ENCODE data around the gene PHKB.
A peak's percentile ranks its signal among the peaks of the same experiment; 100 is the strongest.
"Not testable (repeated sequence)": the region's sequence is repeated elsewhere in the genome, so short reads cannot be mapped to it uniquely, and the experiment has no call there.

Gene PHKB

DNA sequence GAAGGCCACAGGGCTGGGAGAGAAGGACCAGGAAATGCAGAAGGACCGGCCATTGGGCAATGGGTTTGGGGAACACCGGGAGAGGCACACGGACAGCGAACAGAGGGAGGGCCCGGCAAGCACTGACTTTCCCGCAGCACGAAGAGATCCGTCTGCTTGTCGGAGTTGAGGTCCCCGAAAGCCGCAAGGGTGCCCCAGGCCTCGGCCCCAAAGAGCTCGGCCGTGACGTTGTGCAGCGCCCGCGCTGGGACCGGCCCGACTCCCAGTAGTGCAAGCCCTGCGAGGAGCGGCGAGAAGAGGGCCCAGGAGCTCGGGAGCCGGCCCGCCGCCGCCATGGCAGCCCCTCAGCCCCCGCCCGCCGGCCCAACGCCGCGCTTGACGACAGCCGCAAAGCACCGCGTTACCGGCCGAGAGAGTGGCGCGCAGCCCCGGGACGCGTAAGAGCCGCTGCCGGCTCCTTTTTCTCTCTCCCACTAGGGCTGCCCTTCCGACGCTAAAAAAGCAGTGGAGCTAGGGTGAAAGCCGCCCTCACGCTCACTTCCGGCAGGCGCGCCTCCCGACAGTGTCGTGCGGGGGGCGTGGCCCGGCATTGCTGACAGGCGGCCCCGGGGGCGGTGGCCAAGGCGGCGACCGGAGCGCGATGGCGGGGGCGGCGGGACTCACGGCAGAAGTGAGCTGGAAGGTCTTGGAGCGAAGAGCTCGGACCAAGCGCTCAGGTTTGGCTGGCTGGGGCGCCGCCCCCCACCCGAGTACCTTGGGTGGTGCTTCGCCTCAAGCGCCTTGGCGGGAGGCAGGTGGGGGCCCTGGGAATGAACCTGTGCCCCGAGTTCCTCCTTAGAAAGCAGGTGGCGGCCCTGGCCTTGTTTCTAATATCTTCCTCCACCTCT, at the start of gene PHKB, which contains the start of gene ITFG1:
PHKB (plus strand) TSS at position 621 of the 887 bp plus-strand sequence; CDS start at position 641, 20 bp downstream.
ITFG1 (minus strand) TSS at position 353 of the 887 bp plus-strand sequence; CDS start at position 335, 18 bp downstream.
- DNase-seq, result peak; percentile 93

DNA sequence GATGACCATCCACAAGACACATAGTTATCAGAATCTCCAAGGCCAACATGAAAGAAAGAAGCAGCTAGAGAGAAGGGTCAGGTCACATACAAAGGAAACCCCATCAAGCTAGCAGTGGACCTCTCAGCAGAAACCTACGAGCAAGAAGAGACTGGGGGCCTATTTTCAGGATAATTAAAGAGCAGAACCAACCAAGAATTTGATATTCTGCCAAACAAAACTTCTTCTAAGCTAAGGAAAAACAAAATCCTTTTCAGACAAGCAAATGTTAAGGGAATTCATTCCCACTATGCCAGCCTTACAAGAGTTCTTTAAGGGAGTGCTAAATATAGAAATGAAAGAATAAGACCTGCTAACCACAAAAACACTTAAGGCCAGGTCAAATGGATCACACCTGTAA, 48.1 kb upstream of the PHKB start:
- DNase-seq, result no peak

DNA sequence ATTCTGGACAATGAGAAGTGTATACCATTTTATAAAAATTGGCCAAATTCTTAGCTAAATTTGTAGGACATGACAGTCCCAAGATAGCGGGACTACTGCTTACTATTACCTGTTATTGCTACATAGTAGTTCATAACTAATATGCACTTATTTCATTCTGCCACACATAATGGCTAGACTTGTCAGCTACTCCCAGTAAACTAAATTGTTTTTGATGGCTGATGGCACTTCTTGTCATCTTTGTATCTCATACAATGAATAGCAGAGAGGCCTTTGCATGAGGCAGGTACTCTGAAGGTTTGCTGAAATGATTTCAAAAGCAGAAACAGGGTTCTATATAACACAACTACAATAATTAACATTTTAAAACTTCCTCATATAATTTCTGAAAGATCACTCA, 44.3 kb upstream of the PHKB start:
- no peak for DNase-seq

DNA sequence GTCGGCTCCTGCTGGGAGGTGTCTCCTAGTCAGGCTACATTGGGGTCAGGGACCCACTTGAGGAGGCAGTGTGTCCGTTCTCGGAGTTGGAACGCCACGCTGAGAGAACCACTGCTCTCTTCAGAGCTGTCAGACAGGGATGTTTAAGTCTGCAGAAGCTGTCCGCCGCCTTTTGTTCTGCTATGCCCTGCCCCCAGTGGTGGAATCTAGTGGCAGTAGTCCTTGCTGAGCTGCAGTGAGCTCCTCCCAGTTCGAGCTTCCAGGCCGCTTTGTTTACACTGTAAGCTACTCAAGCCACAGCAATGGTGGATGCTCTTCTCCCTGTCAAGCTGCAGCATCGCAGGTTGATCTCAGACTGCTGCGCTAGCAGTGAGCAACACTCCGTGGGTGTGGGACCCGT, 36.3 kb upstream of the PHKB start:
- no peak for DNase-seq

DNA sequence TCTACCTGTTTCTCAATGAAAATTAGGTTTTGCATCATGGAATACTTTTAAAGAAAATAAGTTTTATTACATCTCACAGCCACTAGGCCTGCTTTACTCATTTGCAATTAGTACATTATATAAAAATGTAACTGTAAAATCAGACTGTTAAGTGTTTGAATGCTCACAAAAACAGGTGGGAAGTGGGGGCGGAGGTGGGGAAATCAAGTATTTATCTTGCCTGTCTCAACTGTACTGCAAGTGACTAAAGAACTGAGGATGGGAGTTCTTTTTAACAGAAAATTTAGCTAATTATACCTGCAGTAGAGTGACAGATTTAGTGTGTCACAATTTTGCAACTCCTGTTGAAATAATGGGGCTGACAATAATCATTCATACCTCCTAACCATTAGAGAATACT, 34.3 kb upstream of the PHKB start:
- DNase-seq, result no peak

DNA sequence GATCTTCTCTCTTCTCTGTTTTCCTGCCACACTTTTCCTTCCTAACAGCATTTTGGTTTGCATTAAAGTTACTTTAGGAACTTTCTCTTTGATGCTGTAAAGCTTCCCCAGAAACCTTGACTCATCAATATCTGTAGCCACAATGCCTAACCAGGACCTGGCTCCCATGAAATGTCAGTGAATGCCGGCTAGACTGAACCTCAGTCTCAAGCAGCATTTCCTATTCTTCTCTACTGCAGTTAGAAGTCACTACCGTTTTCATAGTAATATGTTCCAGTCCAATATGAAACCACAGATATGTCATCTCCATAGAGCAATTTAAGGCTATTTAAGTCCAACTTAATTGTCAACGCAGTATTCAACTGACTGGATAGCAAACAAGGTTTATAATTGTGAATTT, 29.2 kb upstream of the PHKB start:
- DNase-seq, result no peak

DNA sequence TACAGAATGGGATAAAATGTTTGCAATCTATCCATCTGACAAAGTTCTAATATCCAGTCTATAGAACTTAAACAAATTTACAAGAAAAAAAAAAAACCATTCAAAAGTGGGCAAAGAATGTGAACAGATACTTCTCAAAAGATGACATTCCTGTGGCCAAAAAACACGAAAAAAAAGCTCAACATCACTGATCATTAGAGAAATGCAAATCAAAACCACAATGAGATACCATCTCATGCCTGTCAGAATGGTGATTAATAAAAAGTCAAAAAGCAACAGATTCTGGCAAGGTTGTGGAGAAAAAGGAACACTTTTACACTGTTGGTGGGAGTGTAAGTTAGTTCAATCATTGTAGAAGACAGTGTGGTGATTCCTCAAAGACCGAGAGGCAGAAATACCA, 26.9 kb upstream of the PHKB start:
- not testable (repeated sequence) for DNase-seq

DNA sequence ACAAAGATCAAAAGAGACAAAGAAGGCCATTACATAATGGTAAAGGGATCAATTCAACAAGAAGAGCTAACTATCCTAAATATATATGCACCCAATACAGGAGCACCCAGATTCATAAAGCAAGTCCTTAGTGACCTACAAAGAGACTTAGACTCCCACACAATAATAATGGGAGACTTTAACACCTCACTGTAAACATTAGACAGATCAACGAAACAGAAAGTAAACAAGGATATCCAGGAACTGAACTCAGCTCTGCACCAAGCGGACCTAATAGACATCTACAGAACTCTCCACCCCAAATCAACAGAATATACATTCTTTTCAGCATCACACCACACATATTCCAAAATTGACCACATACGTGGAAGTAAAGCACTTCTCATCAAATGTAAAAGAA, 21.1 kb upstream of the PHKB start:
- not testable (repeated sequence) for DNase-seq

DNA sequence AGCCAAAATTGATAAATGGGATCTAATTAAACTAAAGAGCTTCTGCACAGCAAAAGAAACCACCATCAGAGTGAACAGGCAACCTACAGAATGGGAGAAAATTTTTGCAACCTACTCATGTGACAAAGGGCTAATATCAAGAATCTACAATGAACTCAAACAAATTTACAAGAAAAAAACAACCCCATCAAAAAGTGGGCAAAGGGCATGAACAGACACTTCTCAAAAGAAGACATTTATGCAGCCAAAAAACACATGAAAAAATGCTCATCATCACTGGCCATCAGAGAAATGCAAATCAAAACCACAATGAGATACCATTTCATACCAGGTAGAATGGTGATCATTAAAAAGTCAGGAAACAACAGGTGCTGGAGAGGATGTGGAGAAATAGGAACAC, 18.2 kb upstream of the PHKB start:
- not testable (repeated sequence) for DNase-seq

DNA sequence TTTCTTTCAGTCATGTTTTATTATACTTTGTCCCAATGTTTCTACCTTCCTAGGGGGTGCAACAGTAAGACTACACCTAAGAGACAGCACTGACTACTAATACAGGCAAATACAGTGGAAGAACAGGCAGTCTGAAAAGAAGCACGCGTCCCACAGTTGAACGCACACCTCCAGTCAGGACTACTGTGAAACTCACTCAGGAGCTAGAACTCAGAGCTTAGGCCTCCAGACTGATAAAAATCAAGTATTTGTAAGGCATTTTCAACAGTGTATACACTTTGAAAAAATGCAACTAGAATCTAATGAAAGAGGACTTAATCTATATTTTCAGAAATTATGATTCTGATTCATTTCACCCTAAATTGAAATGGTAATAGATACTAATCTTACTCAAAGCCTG, 14.7 kb upstream of the PHKB start:
- no peak for DNase-seq

DNA sequence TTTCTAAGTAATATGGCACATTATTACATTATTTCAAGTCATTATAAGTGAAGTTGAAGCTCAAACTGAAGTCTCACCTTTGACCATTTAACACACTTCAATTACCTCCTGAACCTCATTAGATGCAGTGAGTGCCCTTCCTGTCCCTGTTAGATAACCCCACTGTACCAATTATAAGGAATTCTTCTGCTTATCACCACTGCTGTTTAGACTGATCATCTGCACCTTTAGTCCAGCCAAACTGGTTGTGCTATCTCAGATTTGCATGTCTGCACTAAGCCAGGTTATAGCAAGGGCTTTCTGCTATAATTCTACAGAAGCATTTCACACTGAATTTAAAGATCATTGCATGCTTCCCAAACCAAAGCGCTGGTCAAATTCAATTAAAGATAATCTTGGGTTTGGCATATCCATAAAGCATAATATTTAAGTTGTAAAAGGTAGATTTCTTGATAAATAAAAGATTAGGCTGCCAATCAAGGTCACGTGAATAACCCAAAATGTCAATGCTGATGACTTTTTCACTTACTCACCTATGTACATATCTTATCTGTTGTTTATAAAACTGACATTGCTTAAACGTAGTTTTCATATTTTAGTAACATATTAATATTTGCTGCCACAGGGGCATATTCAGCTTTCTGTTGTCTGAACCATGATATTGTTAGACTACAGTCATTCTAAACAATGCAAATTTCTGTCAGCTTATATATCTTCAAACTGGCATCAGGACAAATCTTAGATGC, 12.1 kb upstream of the PHKB start:
- no peak for DNase-seq

DNA sequence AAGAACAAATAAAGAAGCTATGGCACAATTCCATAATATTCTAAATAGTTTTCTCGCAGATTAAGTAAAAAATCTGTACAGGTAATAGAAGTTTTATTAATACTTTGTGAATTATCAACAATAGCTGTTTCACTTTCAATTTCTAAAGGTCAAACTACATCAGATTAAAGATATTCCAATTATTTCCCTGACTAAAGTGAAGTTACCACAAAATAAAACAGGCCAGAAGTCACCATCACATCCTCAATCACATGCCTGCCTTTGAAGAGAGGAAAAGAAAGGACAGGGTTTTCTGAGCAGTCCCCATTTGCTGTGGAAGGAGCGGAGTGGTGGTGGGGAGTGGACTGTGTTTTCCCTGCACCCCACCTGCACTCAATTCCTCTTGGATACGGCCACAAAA, 11.3 kb upstream of the PHKB start:
- DNase-seq, result no peak

DNA sequence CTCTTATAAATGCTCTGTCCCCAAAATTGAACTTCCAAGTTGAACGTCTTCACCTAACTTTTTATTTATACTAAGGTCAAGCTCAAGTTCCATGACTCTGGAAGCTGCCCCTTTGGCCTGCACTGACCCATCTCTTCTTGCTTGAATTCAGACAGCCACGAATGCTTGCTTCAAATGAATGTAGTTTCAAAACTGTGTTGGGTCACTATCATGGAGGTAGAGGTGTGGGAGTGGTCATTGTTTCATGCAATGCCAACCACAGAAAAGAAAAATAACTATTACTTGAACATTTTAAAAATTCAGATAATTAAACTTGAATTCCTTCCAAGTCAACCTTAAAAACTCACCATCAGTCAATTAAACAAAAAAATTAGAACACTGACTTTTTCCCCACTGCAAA, 2.8 kb upstream of the PHKB start:
- no peak for DNase-seq

DNA sequence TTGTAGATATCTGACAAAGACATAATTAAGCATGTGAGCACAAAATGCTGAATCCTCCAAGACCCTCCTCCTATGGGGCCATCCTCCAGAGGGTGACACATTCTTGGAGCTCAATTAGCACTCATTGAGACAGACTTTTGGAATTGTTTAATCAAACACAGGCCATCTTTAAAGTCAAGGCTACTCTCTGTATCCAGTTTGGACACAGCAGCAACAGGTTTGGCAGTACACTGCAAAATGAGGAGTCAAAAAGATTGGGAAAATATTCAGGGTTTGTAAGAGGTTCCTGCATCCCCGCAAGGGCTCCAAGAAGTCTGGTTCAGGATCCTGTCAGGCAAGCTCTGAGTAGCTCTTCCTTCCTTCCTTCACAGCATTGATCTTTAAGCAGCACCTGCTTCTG, 1.5 kb upstream of the PHKB start:
- no peak for DNase-seq

DNA sequence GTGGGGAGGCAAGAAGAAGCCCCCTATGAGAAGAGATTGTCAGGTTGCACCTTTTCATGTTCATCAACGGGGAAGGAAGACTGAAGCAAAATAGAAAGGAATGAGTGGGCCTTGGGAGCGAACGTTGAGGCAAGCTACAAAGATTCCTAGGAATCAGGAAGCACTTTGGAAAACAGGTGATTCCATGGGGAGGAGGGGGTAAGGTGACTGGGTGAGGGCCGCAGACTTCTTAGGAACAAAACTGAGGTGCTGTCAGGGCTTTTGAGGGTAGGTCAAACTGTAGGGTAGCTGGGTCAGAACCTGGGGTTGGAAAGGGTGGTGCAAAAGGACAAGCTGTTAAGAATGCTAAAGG, 796 bp upstream of the PHKB start:
- DNase-seq, result peak; percentile 20

DNA sequence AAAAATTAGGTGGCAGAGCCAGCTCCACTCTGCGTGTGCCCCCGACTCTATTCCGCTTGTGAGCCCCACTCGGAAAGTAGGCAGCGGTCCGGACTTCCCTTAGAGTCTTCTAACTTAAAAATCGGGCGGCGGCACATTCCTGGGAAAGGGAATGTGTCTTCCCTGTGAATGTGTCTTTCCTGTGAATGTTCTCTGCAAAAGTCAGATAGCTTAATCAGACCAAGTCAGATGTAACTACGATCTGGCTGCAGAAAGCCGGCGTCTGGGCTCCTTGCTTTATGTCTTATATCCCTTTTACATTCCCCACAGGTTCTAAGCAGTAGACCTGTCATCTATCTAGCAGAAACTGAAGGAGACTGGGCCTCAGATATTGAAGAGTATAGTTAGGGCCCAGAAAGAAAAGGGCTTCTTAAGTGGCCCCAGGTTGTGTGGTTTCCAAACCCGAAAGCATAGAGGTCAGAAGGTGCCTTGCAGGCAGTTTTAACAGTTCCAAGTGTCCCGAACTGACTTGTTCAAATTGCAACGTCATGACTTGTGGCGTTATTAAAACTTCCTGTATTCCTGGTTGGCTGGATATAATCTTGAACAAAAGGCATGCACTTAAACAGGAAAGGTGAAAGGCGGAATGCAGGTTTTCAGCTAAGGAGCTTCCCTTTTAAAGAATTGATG, 601 bp downstream of the PHKB start:
- peak; percentile 35 for DNase-seq

DNA sequence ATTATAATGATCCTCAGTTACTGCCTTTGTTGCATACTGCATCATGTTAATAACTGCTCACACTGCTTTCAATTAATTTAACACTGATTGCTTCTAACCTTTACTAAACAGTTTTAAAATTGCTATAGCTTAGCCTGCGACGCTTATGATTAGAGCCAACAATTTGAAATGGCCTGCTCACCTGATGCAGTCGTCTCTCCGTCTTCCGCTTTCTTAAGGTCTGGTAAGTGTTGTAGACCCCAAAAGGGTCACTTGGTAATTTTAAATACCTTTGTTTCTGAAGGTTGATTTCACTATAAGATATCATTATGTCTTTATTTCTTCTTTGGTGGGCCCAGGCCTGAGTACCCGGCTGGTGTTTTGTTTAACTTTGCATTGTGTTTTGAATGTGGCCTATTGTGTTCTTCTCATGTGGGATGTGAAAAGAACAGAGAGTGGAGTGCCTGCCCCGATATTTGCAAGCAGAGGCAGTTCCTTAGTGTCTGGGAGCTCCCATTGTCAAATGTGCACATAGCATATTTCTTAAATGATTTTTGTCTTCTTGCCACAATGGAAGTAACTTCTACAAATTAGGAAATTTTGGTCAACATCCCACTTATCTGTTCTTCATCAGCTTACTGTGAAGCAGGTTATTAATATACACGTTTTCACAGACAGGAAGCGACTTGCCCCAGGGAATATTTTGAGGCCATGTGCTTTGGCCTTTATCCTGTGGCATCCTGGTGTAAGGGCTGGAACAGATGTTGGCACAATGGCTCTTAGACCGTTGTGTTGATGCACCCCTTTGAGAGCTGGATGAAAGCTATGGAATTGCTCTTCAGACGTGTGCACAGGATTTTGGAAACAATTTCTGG, 2.9 kb downstream of the PHKB start:
- DNase-seq, result no peak

DNA sequence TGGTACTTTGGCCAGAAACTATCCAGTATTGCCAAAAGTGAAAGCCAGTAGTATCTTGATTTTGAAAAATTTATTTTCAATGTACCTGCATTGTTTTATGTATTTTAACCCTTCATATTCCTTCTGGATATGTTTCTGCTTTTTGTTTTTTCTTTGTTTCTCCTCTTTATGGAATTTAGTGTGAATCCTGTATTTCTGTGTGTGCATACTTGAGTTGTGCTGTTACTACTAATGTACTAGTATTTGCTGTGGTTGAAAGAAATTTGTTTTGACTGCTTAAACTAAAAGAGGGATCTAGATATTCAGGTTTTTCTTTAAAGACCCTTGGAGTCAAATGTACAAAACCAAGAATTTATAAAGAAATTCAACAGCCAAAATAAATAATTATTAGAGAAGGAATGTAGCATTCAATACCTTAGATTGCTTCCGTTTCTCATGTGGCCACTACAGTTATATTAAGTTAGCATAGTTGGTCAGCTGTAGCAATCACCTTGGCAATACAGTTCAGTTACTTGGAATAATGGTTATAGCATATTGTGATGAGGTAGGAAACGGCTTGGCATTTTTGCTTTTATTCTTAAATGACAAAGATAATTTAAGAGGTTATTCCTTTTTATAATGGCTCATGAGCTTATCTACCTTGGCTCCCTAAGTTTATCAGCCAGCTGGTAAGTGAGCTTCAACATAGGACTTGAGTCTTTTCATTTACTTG, 4.9 kb downstream of the PHKB start:
- no peak for DNase-seq

DNA sequence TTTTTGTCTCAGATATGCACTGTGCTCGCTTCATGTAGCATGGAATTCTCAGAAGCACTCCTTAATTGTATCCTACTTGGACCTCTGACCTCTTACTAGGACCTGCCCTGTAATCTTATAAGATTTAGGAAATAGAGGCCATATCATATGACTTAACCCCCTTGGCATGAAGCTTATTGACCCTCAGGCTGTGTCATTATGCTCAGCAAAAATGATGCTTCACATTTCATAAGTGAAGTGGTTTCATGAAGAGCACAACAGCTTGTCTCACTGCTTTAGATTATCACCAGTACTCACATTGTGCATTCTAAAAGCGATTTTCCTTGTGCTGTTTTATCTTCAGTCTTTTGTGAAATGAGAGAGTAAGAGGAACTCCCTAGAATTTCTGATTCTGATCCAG, 6.4 kb downstream of the PHKB start:
- DNase-seq, result no peak

DNA sequence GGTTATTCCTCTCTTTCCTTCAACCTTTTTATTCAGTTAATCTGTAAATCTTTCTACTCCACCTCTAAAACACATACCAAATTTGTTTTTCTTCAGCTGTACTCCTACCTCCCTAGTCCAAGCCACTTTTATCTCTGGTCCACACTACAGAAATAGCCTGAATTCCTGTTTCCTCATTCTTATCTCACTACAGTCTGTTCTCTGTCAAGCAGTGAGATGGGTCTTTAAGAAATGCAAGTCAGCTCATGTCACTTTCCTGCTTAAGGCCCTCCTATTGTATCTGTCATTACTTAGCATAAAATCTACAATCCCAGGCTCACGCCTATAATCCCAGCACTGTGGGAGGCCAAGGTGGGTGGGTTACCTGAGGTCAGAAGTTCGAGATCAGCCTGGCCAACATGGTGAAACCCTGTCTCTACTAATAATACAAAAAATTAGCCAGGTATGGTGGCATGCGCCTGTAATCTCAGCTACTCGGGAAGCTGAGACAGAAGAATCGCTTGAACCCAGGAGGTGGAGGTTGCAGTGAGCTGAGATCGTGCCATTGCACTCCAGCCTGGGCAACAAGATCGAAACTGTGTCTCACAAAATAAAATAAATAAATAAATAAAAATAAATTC, 7.0 kb downstream of the PHKB start:
- not testable (repeated sequence) for DNase-seq

DNA sequence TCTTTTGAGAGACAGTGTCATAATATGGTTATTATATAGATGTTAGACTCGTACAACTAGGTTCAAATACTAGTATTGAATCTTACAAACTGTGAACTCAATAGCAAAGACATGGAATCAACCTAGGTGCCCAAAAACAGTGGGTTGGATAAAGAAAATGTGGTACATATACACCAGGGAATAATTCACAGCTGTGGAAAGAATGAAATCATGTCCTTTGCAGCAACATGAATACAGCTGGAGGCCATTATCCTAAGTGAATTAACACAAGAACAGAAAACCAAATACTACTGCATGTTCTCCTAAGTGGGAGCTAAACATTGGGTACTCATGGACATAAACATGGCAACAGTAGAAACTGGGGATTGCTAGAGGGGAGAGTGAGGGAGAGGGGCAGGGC, 8.1 kb downstream of the PHKB start:
- no peak for DNase-seq

DNA sequence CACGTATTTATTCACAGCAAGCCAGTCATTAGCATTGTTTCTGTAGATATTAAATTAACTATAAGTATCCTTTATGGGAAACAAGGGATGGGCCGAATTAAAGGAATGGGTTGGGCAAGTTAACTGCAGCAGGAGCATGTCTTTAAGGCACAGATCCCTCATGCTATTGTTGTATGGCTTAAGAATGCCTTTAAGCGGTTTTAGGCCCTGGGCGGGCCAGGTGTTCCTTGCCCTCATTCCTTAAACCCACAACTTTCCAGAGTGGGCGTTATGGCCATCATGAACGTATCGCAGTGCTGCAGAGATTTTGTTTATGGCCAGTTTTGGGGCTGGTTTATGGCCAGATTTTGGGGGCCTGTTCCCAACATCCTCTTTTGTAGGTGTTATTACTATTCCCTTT, 9.1 kb downstream of the PHKB start:
- DNase-seq, result no peak

Measured in NCI-H82 (cell line).